B cell (primary cell): Measurements from ENCODE around the gene GRB10. TPM values are rescaled to one million over a fixed set of nuclear protein-coding genes. Genes with fewer than 3 reads are reported as not detected.

ENCODE experiments used
- ATAC-seq: fragments of 200-7000 bp; cut with Tn5 transposase; one replicate; pipeline ENCODE4 v1.10.0; 2021; ENCODE audit warnings: low read depth, mild to moderate bottlenecking, moderate number of reproducible peaks, moderate library complexity
- CTCF ChIA-PET: fragments of 350-600 bp; sonication (Branson Sonifier 250); formaldehyde crosslinking; loops from one replicate; lab custom pipeline; 2021; ENCODE audit warnings: antibody characterized with exemption, inconsistent platforms; lab: Charles Lee
- POLR2A ChIA-PET: fragments of 350-600 bp; sonication (Branson Sonifier 250); formaldehyde crosslinking; loops from one replicate; lab custom pipeline; 2021; ENCODE audit warnings: antibody characterized with exemption; lab: Charles Lee
- DNase-seq: peaks from one replicate; pipeline ENCODE4 v3.0.0; 2013
- H2AFZ ChIP-seq: 2 replicates; pipeline ENCODE4 v1.6.1; 2012; ENCODE audit warnings: mild to moderate bottlenecking, low read depth, low read length; ENCODE audit not compliant: insufficient read depth, poor library complexity, severe bottlenecking
- H3K27ac ChIP-seq, 2 donors: 1 replicate in 1 of 2; 2 replicates in 1 of 2; pipeline ENCODE4 v1.5.1; 2012 to 2013; ENCODE audit warnings: low read length in 2 of 2, mild to moderate bottlenecking in 2 of 2, moderate library complexity in 1 of 2
- H3K27me3 ChIP-seq, 4 experiments: fragments of 200-600 bp in 1 of 4; sonication (generic) in 1 of 4; replicated peaks in 1 of 4; 1 replicate in 2 of 4; 2 replicates in 2 of 4; pipeline versions ENCODE4 v1.6.1 to v1.7.0; 2013 to 2016; ENCODE audit warnings: low read length in 3 of 4, mild to moderate bottlenecking in 2 of 4, mixed read lengths in 1 of 4, moderate library complexity in 1 of 4; ENCODE audit not compliant: insufficient read depth in 4 of 4, control insufficient read depth in 3 of 4; ENCODE audit errors: control extremely low read depth in 1 of 4
- H3K36me3 ChIP-seq, 2 experiments: replicated peaks in 1 of 2; 1 replicate in 1 of 2; 2 replicates in 1 of 2; pipeline versions ENCODE4 v1.6.1 to v1.7.1; 2013; ENCODE audit warnings: low read length in 1 of 2; ENCODE audit not compliant: insufficient read depth in 2 of 2, control insufficient read depth in 1 of 2; ENCODE audit errors: control extremely low read depth in 1 of 2, extremely low read depth in 1 of 2
- H3K4me1 ChIP-seq, 2 donors: fragments of 200-600 bp in 1 of 2; sonication (generic) in 1 of 2; 1 replicate in 1 of 2; 2 replicates in 1 of 2; pipeline versions ENCODE4 v1.5.1 to v1.6.1; 2013 to 2017; ENCODE audit warnings: low read length in 2 of 2; ENCODE audit not compliant: control insufficient read depth in 2 of 2, insufficient read depth in 2 of 2
- H3K4me2 ChIP-seq: replicated peaks from 2 replicates; pipeline ENCODE3; 2012; ENCODE audit warnings: mild to moderate bottlenecking, low read depth, low read length; ENCODE audit not compliant: poor library complexity, severe bottlenecking
- H3K4me3 ChIP-seq, 5 experiments: fragments of 200-600 bp in 1 of 5; sonication (generic) in 1 of 5; 1 replicate in 3 of 5; 2 replicates in 2 of 5; pipeline versions ENCODE4 v1.5.1 to v1.7.0; 2011 to 2016; ENCODE audit warnings: low read length in 4 of 5, mild to moderate bottlenecking in 4 of 5, low read depth in 2 of 5, control low read depth in 1 of 5, moderate library complexity in 1 of 5; ENCODE audit not compliant: insufficient read depth in 1 of 5; ENCODE audit errors: control extremely low read depth in 1 of 5, extremely low read depth in 1 of 5
- H3K79me2 ChIP-seq: fragments of 200-600 bp; sonication (generic); one replicate; pipeline ENCODE4 v1.6.0; 2016; ENCODE audit warnings: low read length; ENCODE audit not compliant: control insufficient read depth, insufficient read depth
- H3K9ac ChIP-seq: fragments of 200-600 bp; sonication (generic); 2 replicates; pipeline ENCODE4 v1.6.1; 2017; ENCODE audit warnings: mild to moderate bottlenecking, low read length, moderate library complexity
- H3K9me3 ChIP-seq, 3 donors: one replicate each; pipeline versions ENCODE4 v1.6.1 to v1.7.1; 2013; ENCODE audit warnings: low read length in 2 of 3; ENCODE audit not compliant: control insufficient read depth in 2 of 3, insufficient read depth in 1 of 3; ENCODE audit errors: control extremely low read depth in 1 of 3
- H4K20me1 ChIP-seq: 2 replicates; pipeline ENCODE4 v1.6.0; 2012; ENCODE audit warnings: mild to moderate bottlenecking, low read length; ENCODE audit not compliant: insufficient read depth, control insufficient read depth, poor library complexity, severe bottlenecking
- H3K27ac Mint-ChIP-seq: one replicate; pipeline ENCODE4 v1.8.0; 2021; ENCODE audit warnings: mixed read lengths
- H3K27me3 Mint-ChIP-seq: one replicate; pipeline ENCODE4 v1.8.0; 2021; ENCODE audit warnings: mixed read lengths
- H3K4me1 Mint-ChIP-seq: one replicate; pipeline ENCODE4 v1.8.0; 2021; ENCODE audit warnings: mixed read lengths
- H3K4me3 Mint-ChIP-seq: one replicate; pipeline ENCODE4 v1.8.0; 2021; ENCODE audit warnings: mixed read lengths
- H3K9me3 Mint-ChIP-seq: one replicate; pipeline ENCODE4 v1.8.0; 2022; ENCODE audit warnings: mixed read lengths; ENCODE audit not compliant: insufficient read depth
- CTCF ChIP-seq: fragments of 200-600 bp; IDR thresholded peaks from one replicate; pipeline ENCODE4 v1.8.0; 2022; ENCODE audit warnings: antibody characterized with exemption, mild to moderate bottlenecking
- EZH2 ChIP-seq: IDR thresholded peaks from 2 replicates; pipeline ENCODE4 v1.6.1; 2012; ENCODE audit warnings: borderline replicate concordance, low read depth, mild to moderate bottlenecking, moderate library complexity, low read length; ENCODE audit not compliant: insufficient read depth, poor library complexity, severe bottlenecking
- WGBS: methylation state at CpG from one replicate; pipeline ENCODE4 v1.1.5; 2013; ENCODE audit warnings: missing lambda C conversion rate; ENCODE audit not compliant: insufficient coverage; 5-methylcytosine and 5-hydroxymethylcytosine counted together
- intact Hi-C: fragments of 100-400 bp; cut with micrococcal nuclease; formaldehyde crosslinking; loops from one replicate; pipeline ENCODE4 v1.10.0; 2022
- polyA plus RNA-seq: library from polyadenylated mRNA; depleted of rRNA; stranded (reverse); fragments of >200 nt; gene quantifications from 2 replicates; pipeline ENCODE4 v1.2.3, GENCODE V29; 2012
- total RNA-seq, 2 donors: library from RNA; stranded (reverse); fragments of 120-200 nt in 1 of 2; gene quantifications; 1 replicate in 1 of 2; 2 replicates in 1 of 2; pipeline versions ENCODE4 v1.2.3 to v1.2.4, GENCODE V29; 2013 to 2022

GRB10 gene
- total and polyA plus RNA-seq, 2 donors (not counting 1 experiment from before 2014, with no cell fraction given) = 0.04 TPM; not detected in 1

GRCh38 chr7:50727072-50727471 is 55.6 kb downstream of the GRB10 start:
- Histone ChIP-seq H2AFZ (no peak overlapping the region), H3K27me3 (no peaks in the 10 kb centered on the region), H3K4me3 (no peak overlapping the region), H4K20me1 (no peaks in the 10 kb centered on the region), H3K9me3 (no peaks in the 10 kb centered on the region), H3K36me3 (no peaks in the 10 kb centered on the region), H3K9ac (no peak overlapping the region), H3K4me1 (no peaks in the 10 kb centered on the region), H3K27ac (no peak overlapping the region), H3K4me2 (no peak overlapping the region), H3K79me2 (no peaks in the 10 kb centered on the region)
- no peak for DNase-seq
- WGBS = no CpG with 5 or more reads among the region's 3 CpGs
- POLR2A ChIA-PET = no interaction called here
- no peak for TF ChIP-seq CTCF
- no peak for TF ChIP-seq EZH2
- intact Hi-C loops = no loop called here
- no peak for ATAC-seq
- H3K9me3 Mint-ChIP-seq = no peaks in the 10 kb centered on the region
- H3K27ac Mint-ChIP-seq = no peak overlapping the region
- CTCF ChIA-PET = no interaction called here
- no peak overlapping the region for H3K4me3 Mint-ChIP-seq
- H3K4me1 Mint-ChIP-seq = no peaks in the 10 kb centered on the region
- H3K27me3 Mint-ChIP-seq = peaks cover 11% of the 10 kb centered on the region

- H4K20me1 ChIP-seq = no peaks in the 10 kb centered on the region
- no peak overlapping the region for H3K4me3 Mint-ChIP-seq
- no peaks in the 10 kb centered on the region for H3K4me1 Mint-ChIP-seq
- H3K79me2 ChIP-seq = no peaks in the 10 kb centered on the region
- H3K4me3 ChIP-seq = no peak overlapping the region
- intact Hi-C loops = no loop called here
- no peaks in the 10 kb centered on the region for H3K9me3 Mint-ChIP-seq
- no peak for TF ChIP-seq EZH2
- TF ChIP-seq CTCF = no peak
- ChIA-PET POLR2A (no interaction called here), CTCF (no interaction called here)
- DNase-seq (no peak), ATAC-seq (no peak)
- H3K27me3 Mint-ChIP-seq = peaks cover 14% of the 10 kb centered on the region
- H3K36me3 ChIP-seq = no peaks in the 10 kb centered on the region
- WGBS = 90% methylated on average over 2 of the region's 3 CpGs
- H3K4me2 ChIP-seq = no peak overlapping the region
- H3K9ac ChIP-seq = no peak overlapping the region
- H3K4me1 ChIP-seq = no peaks in the 10 kb centered on the region
- no peak overlapping the region for H2AFZ ChIP-seq
- H3K9me3 ChIP-seq = no peaks in the 10 kb centered on the region
- H3K27ac ChIP-seq = no peak overlapping the region
- H3K27ac Mint-ChIP-seq = no peak overlapping the region
- no peaks in the 10 kb centered on the region for H3K27me3 ChIP-seq
Observed at GRCh38 chr7:50725774-50726173, 56.9 kb downstream of the GRB10 start.
